ENCODE results near the gene RALGAPA2. TPM values are rescaled to one million over a fixed set of nuclear protein-coding genes. Genes with fewer than 3 reads are reported as not detected.

RALGAPA2 gene
- total and polyA plus RNA-seq, 2 of the 13 experiments (the other 11 are each of a cell fraction or from before 2014, with no cell fraction given), result 13.8 to 17.7 TPM

GRCh38 chr20:20712474-20713243, at the start of gene RALGAPA2 (continued):
- TF ChIP-seq LRRFIP1 (CRISPR knock-in tag; conservative IDR thresholded peaks at IDR 0.05), result no peak
- TF ChIP-seq FOXO1 (CRISPR knock-in tag; IDR thresholded peaks at IDR 0.05), result peak; percentile 70; the same call in 1 of the 2 replicates
- peak; percentile 80 for TF ChIP-seq YY1 (IDR thresholded peaks at IDR 0.05; ENCODE audit: insufficient read depth, insufficient replicate concordance, low read depth, low read length)
- no peak for TF ChIP-seq ZNF296 (CRISPR knock-in tag; conservative IDR thresholded peaks at IDR 0.05)
- TF ChIP-seq IKZF4 (CRISPR knock-in tag; IDR thresholded peaks at IDR 0.05; ENCODE audit: borderline replicate concordance, low read depth, not compliant biosample characterization), result peak; percentile 55
- no peak for TF ChIP-seq ZNF878 (CRISPR knock-in tag; IDR thresholded peaks at IDR 0.05)
- no peak for TF ChIP-seq ZFP41 (CRISPR knock-in tag; IDR thresholded peaks at IDR 0.05; ENCODE audit: borderline replicate concordance)
- TF ChIP-seq RERE (CRISPR knock-in tag; IDR thresholded peaks at IDR 0.05; ENCODE audit: low read depth), result no peak
- peak; percentile 57; the same call in 1 of the 2 replicates for TF ChIP-seq ZIK1 (CRISPR knock-in tag; IDR thresholded peaks at IDR 0.05; ENCODE audit: borderline replicate concordance, low read depth)
- TF ChIP-seq CREM (IDR thresholded peaks at IDR 0.05), result peak; percentile 99
- TF ChIP-seq CREM (CRISPR knock-in tag; IDR thresholded peaks at IDR 0.05), result 0 out of 2 replicates have a peak, but pooled peaks have one; percentile 35
- TF ChIP-seq ZNF510 (CRISPR knock-in tag; IDR thresholded peaks at IDR 0.05; ENCODE audit: low read depth), result no peak; the same call in 1 of the 2 replicates
- TF ChIP-seq XBP1 (CRISPR knock-in tag; IDR thresholded peaks at IDR 0.05), result no peak
- TF ChIP-seq MTA3 (CRISPR knock-in tag; IDR thresholded peaks at IDR 0.05), result no peak
- peak; percentile 58; the same call in 1 of the 2 replicates for TF ChIP-seq ZNF543 (CRISPR knock-in tag; IDR thresholded peaks at IDR 0.05)
- TF ChIP-seq ZBTB14 (CRISPR knock-in tag; IDR thresholded peaks at IDR 0.05), result peak; percentile 97
- TF ChIP-seq UBTF (CRISPR knock-in tag; IDR thresholded peaks at IDR 0.05), result peak; percentile 14; the same call in 1 of the 2 replicates
- TF ChIP-seq SIN3B (IDR thresholded peaks at IDR 0.05; ENCODE audit: low read length), result no peak

Measured in HepG2 (cell line).